ENCODE data around the gene ETFB.

The ETFB gene

DNA sequence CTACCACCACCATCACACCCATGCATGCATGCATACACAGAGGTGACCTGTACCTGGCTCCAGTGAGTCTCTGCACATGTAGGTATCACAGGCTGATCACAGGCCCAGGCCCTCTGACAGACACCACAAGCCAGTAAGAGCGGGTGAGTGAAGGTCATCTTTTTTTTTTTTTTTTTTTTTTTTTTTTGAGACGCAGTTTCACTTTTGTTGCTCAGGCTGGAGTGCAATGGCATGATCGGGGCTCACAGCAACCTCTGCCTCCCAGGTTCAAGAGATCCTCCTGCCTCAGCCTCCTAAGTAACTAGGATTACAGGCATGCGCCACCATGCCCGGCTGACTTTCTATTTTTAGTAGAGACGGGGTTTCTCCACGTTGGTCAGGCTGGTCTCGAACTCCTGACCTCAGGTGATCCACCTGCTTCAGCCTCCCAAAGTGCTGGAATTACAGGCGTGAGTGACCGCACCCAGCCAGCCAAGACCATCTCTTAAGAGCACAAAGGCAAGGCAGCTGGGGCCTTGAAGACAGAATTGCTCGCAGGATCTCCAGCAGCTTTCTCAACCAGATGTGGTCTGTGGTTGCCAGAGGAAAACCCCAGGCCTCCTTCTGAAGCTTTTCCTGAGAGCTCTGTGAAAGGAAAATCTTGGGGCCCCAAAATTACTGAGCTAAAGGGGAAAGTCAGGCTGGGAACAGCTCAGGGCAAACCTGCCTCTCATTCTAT is 9.5 kb upstream of the ETFB start:
- in situ Hi-C loops (cut with HindIII; ENCODE audit: low sequenced_read_pairs), result no loop called here

DNA sequence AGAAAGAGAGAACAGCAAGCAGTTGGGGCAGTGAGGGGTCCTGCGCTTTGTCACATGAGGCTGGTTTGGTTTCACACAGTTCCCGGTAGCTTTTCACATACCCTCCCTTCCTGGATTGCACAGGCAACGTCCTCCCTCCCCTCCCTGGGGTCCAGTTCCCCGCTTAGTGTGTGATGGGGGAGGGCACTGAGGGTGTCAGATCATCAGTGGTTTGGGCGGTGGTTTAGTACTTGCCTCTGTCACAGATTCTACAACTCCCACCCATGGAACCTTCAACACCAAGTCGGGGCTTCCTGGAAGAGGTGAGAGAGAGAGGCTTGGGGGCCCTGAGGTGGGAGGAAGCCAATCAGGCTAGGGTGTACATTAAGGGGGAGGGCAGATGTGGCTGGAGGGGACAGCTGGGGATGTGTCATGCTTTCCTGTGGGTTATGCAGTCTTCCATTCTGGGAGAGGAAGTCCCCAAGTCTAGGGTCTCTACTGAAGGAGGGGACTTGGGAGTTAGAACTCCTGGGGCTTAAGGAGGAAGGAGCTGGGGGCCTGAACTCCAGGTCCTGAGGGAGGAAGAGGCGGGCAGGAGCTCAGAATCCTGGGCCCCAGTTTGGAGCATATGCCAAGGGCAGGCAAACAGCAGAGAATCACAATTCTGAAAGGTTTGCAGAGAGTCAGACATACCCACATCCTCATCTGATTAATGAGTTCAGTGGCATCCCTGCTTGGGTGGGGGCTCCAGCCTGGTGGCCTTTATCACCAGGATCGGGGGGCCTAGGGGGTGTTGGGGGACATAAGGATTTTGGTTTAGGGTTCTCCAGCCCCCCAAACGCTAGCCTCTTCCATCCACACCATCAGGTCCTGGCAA is 6.7 kb upstream of the ETFB start, which contains the start of gene NKG7:
TSS of gene NKG7 (minus strand) at position 6 of the 856 bp plus-strand sequence. CDS start 119 bp downstream, outside the sequence.
- in situ Hi-C loops (cut with HindIII; ENCODE audit: low sequenced_read_pairs), result no loop called here

DNA sequence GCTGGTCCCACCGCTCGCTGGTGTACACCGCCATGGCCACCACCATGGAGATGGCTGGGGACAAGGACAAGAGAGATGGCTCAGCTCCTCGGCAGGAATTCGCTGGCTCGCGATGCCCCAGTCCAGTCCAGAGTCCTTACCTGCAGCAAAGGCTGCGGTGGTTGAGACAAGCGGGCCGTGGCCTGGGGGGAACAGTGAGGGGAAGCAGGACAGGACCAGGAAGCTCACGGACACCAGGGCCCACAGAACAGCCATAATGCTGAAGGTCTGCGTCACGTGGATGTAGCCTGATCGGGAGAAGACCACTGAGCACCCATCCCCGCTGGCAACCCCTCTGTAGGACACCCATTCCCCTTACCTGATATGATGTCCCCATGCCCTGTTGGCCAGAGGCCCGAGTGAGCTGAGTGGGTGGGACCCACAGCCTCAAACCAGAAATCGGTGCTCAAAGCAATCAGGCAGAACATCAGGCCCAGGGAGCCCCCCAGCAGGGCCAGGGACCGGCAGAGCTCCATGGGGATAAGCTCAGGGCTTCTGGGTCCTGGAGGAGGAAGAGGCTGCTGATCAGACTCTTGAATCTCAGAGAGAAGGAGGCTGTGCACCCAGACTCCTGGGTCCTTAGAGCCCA is 5.9 kb upstream of the ETFB start:
- in situ Hi-C loops (cut with HindIII; ENCODE audit: low sequenced_read_pairs), result no loop called here

DNA sequence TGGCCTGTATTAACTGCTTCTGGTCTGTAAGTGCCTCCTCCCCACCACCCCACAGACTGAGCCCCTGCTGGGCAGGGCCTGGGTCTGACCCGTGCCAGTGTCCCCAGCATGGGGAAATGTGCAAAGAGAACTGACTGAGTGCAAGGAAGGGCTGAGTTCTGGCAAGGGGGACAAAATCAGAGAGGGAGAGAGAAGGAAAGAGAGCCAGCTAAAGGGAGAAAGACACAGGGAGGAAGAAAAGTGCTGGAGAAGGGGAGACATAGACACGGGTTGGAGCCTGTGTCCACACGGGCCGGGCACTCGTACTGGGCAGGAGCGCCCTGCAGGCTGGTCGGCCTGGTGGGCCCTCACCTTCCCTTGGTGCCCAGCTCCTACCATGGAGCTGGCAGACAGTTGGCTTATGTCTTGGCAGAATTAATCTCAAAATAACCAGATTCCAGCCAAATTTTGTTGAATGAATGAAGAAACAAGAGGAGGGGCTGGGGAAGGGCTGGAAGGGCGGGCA is 5.0 kb upstream of the ETFB start:
- in situ Hi-C loops (cut with HindIII; ENCODE audit: low sequenced_read_pairs), result no loop called here

DNA sequence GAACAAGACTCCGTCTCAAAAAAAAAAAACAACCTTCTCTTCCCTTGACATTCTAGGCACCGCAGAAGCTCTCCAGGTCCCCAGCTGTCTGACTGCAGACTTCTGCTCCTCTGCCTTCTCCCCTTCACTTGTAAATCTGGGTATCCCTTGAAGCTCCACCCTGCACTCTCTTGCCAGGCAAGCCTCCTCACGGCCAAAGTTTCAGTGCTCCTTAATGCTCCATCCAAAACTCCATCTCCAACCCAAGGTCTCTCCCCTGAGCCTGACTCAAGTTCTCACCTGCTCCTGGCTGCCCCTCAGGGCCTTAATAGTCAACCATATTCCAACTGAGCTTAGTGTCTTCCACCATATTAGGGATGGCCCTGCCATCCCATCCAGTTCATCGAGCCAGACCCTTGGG is 4.0 kb upstream of the ETFB start:
- in situ Hi-C loops (cut with HindIII; ENCODE audit: low sequenced_read_pairs), result no loop called here

DNA sequence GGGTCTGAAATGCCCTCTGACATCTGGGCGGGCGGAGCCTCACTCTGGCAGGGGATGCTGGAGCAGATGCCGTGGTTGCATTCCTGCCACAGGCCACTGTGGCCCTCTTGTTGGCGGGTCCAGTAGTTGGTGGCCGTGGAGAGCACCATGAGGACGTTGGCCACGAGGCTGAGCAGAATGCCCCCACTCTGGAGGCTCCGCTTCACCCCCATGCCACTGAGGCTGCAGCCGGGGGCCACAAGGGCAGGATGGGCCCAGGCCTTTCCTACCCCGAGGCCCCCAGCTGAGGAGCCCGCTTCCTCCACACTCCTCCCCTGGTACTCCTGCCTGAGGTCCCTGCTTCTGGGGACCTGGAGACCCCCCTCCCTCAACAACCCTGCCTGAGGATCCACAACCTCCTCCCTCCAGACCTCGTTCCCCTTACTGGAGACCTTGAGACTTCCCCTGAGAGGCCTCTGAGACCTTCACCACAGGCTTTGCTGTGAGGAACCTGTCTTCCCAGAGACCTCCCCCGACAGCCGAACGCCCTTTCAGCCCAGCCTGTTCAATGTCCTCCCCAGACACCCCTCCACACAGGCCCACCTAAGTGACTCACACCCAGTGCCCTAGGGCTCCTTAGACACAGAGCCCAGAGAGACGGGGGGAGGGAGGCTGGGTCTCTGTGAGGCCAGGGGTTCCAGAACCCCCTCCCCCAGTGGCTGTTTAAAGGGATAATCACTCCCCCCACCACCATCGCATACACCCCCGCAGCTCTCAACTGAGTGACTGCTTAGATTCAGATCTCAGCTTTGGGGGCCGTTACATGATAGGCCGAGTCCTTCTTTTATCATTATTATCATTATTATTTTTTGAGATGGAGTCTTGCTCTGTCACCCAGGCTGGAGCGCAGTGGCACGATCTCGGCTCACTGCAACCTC is 2.4 kb upstream of the ETFB start, which contains the start of gene CLDND2:
TSS of gene CLDND2 (minus strand) at position 638 of the 917 bp plus-strand sequence. CDS start at position 212, 426 bp downstream.
- in situ Hi-C loops (cut with HindIII; ENCODE audit: low sequenced_read_pairs), result no loop called here

DNA sequence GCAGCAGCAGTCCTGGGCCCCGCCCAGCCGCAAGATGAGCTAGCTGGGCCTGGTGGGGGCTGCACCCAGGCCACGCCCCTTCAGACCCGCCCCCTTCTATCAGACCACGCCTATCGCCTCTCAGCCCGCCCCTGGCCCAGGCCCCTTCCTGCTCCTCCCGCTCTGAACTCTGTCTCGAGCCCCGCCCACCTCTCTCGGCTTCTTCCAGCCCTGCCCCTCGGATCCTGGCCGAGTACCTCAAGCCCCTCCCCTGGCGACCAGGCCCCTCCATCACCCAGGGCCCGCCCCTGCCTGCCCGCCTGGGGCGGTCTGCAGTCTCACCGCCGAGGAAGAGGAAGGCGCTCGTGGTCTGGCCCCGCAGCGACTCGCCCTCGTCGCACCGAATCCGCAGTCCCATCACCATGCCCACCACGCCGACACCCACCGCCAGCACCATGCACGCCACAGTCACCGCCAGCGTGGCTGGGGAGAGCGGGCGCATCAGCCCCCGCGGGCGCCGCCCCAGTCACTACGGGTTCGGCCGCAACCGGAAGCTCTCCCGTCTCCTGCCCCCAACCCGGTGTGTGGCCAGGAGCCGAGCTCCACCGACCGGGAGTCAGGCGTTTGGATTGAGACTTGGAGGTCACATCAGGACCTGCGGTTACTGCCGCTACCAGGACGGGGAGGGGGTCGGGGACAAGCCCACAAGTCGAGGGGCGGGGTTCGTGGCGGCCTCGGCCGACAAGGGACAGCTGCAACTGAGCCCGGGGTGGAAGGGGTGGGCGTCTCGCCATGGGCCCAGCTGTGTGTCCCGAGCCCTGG is 1.6 kb upstream of the ETFB start:
- in situ Hi-C loops (cut with HindIII; ENCODE audit: low sequenced_read_pairs), result no loop called here

DNA sequence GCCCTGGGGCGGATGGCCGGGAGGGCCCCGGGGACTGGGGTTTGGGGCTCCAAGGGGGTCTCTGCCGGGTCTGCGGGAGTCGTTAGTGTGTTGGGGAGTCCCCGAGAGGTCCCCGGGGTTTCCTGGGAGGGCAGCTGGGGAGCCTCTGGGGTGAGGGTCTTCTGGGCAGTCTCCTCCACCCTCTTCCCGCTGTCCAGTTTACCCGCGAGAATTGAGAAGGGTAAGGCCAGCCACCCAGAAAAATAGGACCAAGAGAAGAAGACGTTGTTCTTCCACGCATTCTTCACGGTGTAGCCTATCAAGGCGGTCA is 1.0 kb upstream of the ETFB start:
- in situ Hi-C loops (cut with HindIII; ENCODE audit: low sequenced_read_pairs), result no loop called here

DNA sequence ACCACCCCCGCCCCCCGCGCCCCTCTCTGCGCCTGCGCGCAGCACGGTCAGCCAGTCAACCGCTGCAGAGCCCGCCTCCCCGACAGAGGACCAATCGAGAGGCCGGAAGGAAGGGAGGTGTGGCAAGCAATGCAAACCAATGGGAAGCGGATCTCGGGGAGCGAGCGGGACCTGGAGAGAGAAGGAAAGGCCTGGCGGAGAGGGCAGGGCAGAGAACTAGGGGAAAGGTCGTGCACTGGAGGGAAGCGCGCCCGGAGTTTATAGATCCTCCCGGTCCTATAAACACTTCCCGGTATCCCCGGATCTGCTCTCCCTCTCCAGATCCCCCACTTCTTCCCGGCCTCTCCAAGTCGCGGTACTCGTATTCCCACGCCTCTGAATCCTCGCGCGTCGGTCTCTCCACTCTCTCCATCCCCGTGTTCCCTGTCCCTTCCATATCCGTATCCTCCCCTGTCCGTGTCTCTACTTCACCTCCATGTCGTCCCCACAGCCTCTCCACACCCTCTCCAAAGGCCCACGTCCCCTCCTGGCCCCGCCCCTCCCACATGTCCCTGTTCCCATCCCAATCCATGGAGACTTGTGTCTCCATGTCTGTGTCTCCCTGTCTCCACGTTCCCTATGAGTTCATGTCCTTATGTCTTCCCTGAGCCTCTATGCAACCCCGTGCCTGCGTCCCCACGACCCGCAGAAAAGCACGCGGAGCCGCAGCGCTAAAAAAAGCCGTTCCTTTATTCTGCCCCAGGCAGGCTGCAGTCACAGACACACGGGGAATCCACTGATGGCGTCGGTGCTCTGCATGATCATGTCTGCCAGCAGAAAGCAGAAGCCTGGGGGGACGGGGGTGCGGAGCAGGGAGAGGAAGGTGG is 434 bp upstream of the ETFB start:
- in situ Hi-C loops (cut with HindIII; ENCODE audit: low sequenced_read_pairs), result no loop called here

DNA sequence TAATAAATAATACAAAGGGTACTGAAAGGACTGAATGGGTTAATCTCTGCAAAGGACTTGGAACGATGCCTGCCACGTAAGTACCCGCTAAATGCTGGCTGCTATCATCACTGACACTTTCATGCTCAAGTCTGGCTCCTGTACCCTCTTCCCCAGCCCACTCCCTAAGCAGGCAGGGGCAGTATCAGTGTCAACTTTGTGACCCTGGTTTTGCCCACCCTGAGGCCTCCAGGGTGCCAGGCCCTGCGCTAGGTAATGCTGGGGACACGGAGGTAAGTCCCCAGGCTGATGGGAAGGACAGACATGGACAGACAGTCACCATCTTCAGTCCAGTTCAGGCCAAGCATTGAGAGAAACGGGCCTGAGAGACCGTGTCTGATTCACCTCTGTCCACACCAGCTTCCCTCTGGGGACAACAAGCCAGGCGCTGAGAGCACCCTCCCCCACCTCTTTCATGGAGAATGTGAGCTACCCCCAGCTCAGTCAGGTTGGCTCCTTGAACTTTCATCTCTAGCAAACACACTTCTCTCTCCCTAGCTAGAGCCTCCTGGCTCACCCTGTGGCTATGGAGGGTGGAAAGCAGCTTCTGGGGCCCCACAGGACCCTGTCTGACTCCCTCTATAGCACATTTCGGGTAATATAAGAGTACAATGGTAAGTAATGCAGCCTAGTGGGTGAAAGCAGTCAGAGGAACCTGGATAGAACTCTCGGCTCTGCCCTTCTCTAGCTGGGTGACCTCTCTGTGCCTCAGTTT is 800 bp downstream of the ETFB start:
- in situ Hi-C loops (cut with HindIII; ENCODE audit: low sequenced_read_pairs), result no loop called here

DNA sequence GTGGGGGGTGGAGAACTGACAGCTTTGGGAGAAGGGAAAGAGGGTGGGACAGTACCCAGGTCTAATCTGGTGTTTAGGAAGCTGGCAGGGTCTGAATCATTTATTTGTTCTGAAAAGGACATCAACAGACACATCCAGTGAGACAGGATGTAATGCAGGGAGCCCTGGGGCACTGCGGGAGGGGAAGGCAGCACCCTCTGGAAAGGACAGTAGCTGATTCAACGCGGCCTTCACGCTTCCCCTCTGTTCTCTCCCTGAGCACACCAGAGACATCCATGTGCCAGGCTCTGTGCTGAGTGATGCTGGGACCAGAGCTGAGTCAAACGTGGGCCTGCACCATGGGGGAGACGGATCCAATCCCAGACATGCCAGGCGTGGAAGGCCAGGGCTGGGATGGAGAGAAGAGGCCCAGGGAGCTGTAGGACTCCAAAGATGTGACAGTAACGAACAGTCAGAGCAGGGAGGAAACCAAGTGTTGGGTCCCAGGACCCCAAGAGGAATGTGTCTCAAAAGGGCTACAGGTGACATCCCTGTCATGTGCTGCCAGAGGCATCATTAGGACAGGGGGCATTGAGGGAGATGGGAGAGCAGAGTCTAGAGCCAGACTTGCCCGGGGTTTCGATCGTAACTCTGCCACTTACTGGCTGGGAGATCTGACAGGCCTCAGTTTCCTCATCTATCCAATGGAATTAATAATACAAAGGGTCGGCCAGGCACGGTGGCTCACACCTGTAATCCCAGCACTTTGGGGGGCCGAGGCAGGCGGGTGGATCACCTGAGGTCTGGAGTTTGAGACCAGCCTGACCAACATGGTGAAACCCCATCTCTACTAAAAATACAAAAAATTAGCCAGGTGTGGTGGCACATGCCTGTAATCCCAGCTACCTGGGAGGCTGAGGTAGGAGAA is 1.7 kb downstream of the ETFB start:
- in situ Hi-C loops (cut with HindIII; ENCODE audit: low sequenced_read_pairs), result no loop called here

DNA sequence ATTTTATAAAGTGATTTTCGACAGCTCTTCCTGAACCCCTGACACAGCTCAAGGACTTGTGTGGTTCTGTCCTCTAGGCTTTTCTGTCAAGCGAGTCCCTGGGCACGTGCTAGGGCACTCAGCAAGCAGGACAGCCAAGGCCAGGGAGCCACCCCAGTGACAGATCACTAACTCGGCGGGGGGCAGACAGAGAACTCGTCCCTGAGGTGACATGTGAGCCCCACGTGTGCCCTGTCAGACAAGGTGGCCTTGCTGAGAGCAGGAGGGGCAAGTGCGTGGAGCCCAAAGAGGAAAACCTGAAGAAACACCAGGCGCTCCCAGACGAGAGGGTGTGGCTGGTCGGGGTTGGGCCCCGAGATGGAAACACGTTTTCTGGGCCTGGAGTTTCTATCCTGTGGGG is 4.9 kb downstream of the ETFB start:
- in situ Hi-C loops (cut with HindIII; ENCODE audit: low sequenced_read_pairs), result no loop called here

DNA sequence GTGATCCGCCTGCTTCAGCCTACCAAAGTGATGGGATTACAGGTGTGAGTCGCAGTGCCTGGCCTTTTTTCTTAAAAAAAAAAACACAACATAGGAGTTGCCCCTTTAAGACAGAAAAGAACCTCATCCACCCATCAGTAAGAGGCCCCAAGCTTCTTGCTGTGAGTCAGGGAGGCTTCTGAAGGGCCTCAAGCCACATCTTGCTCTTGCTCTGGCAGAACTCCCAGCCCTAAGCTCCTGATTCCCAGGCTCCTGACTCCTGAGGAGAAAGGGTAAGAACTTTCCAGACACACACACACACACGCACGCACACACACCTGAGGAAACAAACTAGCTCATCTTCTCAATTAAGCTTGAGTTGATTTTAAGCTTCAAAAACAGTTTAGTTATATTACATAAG is 6.9 kb downstream of the ETFB start:
- in situ Hi-C loops (cut with HindIII; ENCODE audit: low sequenced_read_pairs), result no loop called here

DNA sequence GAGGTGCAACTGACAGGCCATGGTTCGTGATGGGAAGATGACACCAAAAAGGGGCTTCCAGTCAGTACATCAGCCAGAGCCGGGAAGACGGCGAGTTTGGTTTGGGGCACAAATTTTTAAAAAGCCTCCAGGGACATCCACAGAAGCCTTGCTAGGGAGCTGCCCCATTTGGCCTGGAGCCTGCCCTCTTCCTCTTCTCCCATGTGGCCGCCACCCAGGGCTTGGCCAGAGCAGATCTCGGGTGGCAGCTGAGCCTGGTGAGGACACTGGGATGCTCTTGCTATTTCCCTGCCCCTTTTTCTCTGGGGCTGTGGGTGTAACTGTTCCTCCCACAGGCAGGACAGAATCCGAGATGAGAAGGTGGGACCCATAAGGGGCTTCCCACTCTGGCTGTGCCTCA is 8.2 kb downstream of the ETFB start:
- in situ Hi-C loops (cut with HindIII; ENCODE audit: low sequenced_read_pairs), result no loop called here

DNA sequence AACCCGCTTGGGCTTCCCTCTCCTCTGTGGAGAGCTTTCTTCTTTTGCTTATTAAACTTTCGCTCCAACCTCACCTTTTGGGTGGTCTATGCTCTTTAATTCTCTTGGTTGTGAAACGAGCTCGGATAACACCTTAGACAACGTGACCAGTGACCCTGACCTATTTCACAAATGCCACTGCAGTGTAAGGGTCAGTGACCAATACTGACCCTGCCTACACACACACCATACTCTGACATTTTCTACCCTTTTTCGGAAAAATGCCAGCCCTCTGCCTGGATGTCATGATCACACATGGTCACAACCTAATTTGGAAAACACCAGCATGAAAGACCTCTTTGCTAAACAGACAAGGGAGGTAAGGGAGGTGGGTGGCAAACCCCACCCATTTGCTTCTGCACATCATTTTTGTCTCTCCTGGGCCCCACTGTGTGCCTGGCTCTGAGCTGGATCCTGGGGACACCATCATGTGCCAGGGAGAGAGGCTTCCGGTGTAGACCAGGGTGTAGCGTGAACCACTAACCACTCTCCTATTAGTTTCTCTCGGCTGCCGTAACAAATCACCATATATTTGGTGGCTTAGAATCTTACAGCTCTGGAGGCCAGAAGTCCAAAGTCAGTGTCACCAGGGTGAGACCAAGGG is 9.9 kb downstream of the ETFB start:
- in situ Hi-C loops (cut with HindIII; ENCODE audit: low sequenced_read_pairs), result no loop called here

DNA sequence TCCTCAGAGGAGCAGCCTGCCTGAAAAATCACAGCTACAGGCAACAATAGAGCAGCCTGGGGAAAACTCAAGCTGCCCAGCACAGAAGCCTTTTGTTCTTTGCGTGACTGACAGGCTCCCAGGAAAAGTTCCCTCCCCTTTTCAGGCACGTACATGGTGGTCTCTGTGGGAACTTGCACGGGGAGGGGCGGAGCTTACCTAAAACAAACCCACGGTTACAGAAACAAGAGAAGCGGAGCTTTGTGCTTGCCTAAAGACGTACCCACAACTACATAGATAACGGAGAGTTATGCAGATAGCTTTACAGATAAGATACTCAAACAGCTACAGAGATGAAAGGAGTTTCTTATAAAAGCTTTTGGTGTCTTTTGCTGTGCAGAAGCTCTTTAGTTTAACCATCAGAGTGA is 11.4 kb downstream of the ETFB start:
- in situ Hi-C loops (cut with HindIII; ENCODE audit: low sequenced_read_pairs), result no loop called here
